GM23248 (cell line): ENCODE data around the gene RAB12.

Experiments used
- EZH2 ChIP-seq: fragments of 200-600 bp; sonication (generic); IDR thresholded peaks from 2 replicates; pipeline ENCODE4 v1.6.1; 2018; ENCODE audit warnings: antibody characterized with exemption, mild to moderate bottlenecking; ENCODE audit not compliant: insufficient read depth, poor library complexity, severe bottlenecking
- EZH2phosphoT487 ChIP-seq: fragments of 200-600 bp; sonication (generic); IDR thresholded peaks from 2 replicates; pipeline ENCODE4 v1.6.1; 2018; ENCODE audit warnings: antibody characterized with exemption, moderate library complexity, mild to moderate bottlenecking, low read depth; ENCODE audit not compliant: insufficient read depth

GRCh38 chr18:8631265-8631664 lies 22.0 kb downstream of the RAB12 start:
- TF ChIP-seq EZH2 (no peak), EZH2phosphoT487 (no peak)
